Kidney capillary endothelial cell (primary cell): Measurements from ENCODE around the gene MTO1.
"Not testable (repeated sequence)": the region's sequence is repeated elsewhere in the genome, so short reads cannot be mapped to it uniquely, and the experiment has no call there.

Source experiments
- DNase-seq: peaks from one replicate; pipeline ENCODE4 v3.0.0-alpha.2; 2018; ENCODE audit warnings: low spot score

MTO1 gene

DNA sequence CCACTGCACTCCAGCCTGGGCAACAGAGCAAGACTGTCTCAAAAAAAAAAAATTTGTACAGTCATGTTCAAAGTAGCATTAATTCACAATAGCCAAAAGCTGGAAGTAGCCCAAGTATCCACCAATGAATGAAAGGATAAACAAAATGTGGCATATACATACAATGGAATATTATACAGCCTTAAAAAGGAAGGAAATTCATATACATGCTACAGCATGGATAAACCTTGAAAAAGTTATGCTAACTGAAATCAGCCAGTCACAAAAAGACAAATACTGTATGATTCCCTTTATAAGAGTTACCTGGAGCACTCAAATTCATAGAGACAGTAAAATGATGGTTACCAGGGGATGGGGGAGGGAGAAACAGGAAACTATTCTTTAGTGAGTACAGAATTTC lies 43.6 kb downstream of the MTO1 start:
- no peak for DNase-seq

DNA sequence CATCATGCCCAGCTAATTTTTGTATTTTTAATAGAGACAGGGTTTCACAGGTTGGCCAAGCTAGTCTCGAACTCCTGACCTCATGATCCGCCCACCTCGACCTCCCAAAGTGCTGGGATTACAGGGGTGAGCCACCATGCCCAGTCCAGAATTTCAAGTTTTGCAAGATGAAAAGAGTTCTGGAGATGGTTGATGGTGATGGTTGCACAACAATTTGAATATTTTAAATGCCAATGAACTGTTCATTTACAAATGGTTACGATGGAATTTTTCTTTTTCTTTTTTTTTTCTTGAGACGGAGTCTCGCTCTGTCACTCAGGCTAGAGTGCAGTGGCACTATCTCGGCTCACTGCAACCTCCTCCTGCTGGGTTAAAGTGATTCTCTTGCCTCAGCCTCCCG lies 44.2 kb downstream of the MTO1 start:
- not testable (repeated sequence) for DNase-seq

DNA sequence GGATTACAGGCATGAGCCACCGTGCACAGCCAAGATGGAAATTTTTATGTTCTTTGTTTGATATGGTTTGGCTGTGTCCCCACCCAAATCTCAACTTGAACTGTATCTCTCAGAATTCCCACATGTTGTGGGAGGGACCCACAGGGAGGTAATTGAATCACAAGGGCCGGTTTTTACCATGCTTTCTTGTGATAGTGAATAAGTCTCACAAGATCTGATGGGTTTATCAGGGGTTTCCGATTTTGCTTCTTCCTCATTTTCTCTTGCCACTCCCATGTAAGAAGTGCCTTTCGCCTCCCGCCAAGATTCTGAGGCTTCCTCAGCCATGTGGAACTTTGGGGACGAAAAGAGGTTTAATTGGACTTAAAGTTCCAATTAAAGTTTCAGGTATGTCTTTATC lies 44.7 kb downstream of the MTO1 start:
- no peak for DNase-seq

DNA sequence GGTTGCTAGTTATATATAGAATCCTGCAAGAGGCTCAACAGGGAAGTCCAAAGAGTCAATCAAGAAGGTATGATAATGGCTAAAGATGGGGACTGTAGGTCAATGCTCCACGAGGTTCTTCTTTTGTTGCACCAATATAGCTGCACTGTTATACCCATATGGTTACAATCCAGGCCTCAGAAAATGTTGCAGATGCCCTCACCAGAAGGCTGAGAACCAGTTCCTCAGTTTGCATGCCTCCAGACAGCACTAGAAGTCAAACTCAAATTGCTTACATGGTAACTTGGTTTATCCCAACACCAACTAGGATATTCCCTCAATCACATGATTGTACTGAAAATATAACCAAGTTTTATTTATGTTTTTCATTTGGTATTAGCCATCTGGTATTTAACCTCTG lies 47.2 kb downstream of the MTO1 start:
- no peak for DNase-seq

DNA sequence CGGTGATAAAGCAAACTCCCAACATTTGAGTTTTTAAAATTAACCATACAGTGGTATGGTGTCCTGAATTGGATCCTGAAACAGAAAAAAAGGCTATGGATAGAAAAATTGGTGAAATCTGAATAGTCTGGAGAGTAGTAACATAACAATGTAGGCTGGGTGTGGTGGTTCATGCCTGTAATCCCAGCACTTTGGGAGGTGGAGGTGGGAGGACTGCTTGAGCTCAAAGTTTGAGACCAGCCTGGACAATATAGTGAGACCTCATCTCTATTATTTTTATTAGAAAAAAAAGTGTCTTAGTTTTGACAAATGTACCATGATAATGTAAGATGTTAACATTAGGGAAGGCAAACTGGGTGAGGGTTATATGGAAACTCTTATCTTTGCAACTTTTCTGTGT lies 48.3 kb downstream of the MTO1 start:
- DNase-seq = no peak

DNA sequence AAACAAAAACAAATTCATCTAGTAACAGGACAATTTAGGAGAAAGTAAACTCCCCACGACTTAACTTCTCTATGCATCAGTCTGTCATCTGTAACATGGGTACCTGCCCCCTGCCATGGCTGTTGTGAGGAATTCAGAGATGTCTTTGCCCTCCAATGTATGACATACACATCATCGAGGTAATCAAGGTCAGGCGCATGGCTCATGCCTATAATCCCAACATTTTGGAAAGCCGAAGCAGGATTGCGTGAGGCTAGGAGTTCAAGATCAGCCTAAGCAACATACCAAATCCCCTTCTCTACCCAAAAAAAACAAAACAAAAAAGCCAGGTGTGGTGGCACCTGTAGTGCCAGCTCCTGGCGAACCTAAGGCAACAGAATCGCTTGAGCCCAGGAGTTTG lies 50.3 kb downstream of the MTO1 start:
- no peak for DNase-seq

DNA sequence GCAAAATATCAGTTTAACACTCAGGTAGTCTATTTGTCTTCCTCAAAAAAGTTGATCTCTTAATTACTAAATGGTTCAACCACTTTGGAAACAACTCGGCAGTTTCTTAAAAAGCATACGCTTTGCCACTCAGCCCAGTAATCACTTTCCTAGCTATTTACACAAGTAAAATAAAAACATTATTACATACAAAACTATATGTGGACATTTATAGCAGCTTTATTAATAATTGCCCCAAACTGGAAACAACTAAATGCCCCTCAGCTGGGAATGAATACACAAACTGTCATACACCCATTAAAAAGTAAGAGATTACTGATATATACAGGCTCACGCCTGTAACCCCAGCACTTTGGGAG lies 51.9 kb downstream of the MTO1 start:
- DNase-seq = peak; percentile 20

DNA sequence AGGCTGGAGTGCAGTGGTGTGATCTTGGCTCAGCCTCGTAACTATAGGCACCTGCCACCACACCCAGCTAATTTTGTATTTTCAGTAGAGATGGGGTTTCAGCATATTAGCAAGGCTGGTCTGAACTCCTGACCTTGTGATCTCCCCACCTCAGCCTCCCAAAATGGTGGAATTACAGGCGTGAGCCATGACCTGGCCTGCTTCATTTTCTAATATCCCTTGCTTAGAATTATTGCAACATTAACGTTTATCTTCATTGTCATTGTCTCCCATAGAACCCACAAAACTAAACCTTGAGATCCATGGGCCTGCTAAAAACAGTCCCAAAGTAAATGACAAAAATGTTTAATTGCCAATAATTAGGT lies 53.2 kb downstream of the MTO1 start:
- peak; percentile 5 for DNase-seq

DNA sequence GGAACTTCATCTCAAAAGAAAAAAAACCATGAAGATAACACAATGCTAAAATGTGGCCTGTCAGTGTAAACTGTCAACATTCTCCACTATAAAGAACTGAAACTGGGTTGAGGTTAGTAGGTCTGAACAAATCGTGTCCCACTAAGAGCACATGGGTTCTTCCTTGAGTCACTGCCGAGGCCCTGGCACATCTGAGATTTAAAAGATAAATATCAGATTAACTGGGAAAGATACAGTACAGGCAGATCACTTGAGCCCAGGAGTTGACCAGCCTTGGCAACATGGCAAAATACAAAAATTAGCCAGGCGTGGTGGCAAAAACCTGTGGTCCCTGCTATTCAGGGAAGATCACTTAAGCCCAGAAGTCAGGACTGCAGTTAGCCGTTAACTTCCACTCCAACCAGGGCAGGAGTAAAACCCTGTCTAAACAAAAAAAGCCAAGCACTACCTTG lies 53.7 kb downstream of the MTO1 start:
- DNase-seq = no peak

DNA sequence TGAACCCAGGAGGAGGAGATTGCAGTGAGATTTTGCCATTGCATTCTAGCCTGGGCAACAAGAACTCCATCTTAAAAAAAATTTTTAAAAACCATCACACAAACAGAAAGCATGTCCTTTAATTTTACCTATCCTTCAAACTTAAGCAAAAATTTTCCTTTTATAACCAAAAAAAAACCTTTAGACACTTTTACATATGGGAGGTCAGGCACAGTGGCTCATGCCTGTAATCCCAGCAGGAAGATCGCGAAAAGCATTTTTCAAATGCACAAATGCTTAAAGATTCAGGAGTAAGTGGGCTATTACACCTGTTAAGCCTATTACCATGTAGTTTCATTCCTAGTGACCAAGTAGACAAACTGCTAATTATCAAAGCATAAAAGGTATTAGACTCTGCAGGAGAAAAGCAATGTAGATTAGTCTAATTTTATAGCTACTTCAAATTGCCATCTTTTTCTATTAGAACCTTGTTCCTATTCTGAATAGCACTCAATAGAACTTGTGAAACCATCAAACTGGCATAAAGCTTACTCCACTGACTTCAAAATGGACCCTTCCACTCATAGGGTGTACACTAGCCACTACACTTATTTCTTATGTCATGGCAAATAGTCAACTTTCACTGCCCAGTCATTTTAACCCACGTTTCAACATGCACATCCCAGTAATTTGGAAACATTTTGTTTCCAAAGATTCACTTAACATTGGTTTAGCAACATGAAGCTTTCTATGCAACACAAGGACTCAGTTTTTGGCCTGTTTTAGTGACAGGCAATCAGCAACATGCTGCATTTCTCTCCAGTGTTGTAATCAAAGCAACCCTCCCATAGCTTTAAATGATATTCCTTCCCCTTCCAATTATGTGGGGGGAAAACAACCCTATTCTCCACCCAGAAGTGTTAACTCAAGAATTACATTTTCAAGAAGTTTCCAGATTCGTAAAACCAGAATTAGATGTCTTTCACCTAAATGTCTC lies 55.3 kb downstream of the MTO1 start:
- peak; percentile 14 for DNase-seq

DNA sequence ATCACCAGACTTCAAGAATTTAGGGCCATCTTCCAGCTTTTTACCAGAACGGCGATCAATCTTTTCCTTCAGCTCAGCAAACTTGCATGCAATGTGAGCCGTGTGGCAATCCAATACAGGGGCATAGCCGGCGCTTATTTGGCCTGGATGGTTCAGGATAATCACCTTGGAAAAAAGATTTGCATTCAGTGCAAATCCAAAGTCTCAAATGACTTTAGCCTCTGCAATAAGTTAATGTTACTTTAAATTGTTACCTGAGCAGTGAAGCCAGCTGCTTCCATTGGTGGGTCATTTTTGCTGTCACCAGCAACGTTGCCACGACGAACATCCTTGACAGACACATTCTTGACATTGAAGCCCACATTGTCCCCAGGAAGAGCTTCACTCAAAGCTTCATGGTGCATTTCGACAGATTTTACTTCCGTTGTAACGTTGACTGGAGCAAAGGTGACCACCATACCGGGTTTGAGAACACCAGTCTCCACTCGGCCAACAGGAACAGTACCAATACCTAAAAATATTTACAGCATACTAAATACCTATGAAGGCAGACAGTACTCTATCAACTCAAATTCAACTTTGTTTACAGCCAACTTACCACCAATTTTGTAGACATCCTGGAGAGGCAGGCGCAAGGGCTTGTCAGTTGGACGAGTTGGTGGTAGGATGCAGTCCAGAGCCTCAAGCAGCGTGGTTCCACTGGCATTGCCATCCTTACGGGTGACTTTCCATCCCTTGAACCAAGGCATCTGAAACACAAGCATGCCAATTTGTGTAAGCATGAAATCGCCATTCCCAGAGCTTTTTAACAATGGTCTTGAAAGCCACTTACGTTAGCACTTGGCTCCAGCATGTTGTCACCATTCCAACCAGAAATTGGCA lies 56.8 kb downstream of the MTO1 start:
- DNase-seq = not testable (repeated sequence)

DNA sequence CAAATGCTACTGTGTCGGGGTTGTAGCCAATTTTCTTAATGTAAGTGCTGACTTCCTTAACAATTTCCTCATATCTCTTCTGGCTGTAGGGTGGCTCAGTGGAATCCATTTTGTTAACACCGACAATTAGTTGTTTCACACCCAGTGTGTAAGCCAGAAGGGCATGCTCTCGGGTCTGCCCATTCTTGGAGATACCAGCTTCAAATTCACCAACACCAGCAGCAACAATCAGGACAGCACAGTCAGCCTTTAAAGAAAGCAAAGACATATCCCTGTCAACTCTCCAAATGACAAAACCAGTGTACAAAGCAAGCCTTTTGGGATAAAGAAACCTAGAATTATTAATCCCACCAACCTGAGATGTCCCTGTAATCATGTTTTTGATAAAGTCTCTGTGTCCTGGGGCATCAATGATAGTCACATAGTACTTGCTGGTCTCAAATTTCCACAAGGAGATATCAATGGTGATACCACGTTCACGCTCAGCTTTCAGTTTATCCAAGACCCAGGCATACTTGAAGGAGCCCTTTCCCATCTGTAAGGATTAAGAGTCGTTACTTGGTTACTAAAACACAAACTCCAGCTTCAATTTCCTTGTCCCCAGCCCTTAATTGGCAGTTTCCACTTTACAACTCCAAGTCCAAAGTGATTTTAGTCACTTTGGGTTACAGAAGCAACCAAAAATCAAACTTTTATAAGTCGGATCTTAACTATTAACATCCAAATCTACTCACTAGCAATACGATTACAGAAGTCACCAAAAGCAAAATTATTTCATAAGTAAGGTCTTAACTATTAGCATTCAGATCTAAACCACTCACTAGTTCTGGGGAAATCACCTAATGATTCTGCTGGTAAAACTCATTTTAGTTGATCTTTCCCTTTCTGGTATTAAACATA lies 57.7 kb downstream of the MTO1 start:
- peak; percentile 21 for DNase-seq

DNA sequence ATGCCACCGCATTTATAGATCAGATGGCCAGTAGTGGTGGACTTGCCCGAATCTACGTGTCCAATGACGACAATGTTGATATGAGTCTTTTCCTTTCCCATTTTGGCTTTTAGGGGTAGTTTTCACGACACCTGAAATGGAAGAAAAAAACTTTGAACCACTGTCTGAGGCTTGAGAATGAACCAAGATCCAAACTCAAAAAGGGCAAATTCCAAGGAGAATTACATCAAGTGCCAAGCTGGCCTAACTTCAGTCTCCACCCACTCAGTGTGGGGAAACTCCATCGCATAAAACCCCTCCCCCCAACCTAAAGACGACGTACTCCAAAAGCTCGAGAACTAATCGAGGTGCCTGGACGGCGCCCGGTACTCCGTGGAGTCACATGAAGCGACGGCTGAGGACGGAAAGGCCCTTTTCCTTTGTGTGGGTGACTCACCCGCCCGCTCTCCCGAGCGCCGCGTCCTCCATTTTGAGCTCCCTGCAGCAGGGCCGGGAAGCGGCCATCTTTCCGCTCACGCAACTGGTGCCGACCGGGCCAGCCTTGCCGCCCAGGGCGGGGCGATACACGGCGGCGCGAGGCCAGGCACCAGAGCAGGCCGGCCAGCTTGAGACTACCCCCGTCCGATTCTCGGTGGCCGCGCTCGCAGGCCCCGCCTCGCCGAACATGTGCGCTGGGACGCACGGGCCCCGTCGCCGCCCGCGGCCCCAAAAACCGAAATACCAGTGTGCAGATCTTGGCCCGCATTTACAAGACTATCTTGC lies 58.6 kb downstream of the MTO1 start:
- DNase-seq = peak; percentile 70

DNA sequence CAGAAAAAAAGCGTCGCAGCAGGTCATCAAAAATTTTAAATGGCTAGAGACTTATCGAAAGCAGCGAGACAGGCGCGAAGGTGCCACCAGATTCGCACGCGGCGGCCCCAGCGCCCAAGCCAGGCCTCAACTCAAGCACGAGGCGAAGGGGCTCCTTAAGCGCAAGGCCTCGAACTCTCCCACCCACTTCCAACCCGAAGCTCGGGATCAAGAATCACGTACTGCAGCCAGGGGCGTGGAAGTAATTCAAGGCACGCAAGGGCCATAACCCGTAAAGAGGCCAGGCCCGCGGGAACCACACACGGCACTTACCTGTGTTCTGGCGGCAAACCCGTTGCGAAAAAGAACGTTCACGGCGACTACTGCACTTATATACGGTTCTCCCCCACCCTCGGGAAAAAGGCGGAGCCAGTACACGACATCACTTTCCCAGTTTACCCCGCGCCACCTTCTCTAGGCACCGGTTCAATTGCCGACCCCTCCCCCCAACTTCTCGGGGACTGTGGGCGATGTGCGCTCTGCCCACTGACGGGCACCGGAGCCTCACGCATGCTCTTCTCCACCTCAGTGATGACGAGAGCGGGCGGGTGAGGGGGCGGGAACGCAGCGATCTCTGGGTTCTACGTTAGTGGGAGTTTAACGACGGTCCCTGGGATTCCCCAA lies 59.3 kb downstream of the MTO1 start, which contains the start of gene EEF1A1:
Gene EEF1A1, minus strand, starts transcription at position 345 of the 663 bp plus-strand sequence. CDS start 1,006 bp downstream, outside the sequence.
- peak; percentile 100 for DNase-seq

DNA sequence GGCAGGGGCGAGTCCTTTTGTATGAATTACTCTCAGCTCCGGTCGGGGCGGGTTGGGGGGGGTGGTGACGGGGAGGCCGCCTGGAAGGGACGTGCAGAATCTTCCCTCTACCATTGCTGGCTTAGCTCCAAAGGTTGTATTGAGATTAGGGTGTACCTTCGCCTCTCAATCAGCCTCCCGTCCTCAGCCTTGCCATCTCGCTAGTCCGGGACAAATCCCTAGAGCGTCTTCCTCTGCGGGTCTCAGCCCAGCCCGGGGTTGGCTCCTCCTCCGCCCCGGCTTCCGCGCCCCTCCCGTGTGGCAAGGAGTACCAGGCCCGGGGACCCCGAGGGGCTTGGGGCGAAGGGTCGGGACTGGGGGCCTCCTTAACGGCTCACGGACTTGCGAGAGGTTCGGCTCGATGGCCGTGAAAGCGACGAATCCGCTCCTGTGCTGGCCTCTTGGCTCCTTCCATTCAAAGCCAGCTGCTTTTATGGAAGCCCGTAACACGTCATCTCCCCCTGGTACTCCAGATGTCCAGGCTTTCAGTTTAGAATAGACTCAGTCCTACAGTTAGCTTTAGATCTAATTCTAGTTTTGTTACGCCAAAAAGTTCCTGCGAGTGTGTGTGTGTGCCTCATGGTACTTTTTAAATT lies 59.9 kb downstream of the MTO1 start:
- peak; percentile 71 for DNase-seq

DNA sequence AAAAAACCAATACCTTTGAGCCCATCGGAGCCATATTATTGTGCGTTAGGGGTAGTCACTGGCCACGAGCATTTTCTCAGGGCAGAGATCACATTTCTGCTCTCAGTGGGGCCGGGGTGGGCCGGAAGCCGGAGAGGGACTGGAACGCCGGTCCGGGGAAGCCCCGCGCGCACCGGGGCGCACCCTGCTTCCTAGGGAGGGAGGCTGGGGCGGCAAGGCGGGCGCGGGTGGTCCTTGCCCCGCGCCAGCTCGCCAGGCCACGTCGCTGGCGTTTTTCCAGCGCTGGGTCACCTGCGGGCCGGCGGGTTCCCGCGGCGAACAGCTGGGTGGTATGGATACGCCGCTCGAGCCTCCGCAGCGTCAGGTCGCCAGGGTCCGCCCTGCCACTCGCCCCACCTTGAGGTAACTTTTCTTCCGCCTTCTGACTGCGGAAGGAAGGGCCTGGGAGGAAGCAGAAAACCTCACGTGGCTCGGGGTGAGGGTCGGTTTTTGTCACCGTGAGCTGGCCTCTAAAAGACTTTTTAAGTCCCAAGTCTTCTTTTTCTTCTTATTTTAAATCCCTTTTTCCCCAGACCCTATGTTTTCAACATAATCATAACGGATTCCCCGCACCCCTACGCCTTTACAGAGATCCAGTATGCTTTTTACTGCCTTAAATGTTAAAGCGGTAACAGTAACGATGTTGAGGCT lies 62.0 kb downstream of the MTO1 start:
- DNase-seq = peak; percentile 63

DNA sequence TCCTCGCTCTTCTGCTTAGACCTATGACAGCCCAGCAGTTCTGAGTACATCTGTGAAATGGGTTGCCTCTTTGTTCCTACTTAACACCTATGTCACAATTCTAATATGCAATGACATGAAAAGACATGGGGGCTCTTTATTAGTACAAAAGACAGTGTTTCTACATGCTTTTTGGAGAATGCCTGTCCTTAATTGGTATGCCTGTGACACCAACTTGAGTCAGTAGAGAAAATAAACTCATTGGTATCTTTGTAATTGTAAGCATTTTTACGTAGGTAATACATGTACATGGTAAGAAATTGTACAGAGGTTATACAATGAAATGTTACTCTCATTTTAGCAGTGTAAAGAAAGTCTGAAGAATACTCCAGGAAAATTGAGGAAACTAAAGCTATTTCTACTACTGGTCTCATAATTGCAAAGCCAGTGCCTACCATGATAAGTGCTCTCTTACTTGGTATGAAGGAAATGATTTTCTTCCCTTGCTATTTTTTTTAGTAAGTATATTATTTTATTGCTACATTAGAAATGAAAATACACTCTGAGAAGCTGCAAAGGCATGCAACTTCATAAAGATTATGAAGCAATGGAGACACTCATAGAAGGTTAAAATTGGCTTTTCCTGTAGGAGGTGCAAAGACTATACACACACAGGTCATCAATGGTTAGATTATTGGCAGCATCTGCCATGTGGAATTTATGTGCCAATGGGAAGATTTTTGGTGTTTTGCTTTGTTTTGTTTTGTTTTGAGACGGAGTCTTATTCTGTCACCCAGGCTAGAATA lies 64.2 kb downstream of the MTO1 start:
- DNase-seq = no peak

DNA sequence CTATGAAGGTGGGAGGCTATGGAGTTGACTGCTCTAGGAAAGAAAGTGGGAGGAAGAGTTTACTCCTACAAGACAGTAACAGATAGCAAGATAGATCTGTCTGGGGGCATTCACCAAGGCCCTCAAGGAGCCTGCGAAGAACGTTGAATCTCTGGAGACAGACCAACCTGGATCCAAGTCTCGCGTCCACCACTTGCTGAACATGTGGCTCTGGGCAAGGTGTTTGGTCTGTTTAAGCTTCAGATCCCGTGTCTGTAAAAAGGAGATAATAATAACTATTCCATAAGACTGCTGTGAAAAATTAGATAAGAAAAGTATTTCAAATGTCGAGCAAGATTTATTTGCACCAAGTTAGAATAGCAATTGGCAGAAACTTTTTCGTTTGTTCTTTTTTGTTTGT lies 67.4 kb downstream of the MTO1 start:
- DNase-seq = no peak

DNA sequence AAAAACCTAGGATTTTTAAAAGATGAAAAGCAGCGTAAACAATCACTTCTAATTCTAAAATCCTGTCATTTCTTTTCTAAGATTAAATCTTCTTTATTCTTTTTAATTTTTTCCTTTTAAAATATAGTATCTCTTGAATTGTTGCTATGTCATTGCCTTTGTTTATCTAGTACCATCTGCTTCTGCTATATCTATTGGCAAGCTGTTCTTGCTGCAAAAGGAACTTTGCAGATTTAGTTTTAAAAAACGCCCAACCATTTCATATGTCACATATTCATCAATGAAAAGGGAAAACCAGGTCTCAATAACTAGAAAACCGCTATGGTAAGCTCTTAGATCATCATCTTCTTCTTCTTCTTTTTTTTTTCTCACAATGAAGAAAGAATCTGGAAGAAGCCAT lies 70.8 kb downstream of the MTO1 start:
- DNase-seq = no peak
